ENCODE measurements around the gene DNAJB8.

DNA sequence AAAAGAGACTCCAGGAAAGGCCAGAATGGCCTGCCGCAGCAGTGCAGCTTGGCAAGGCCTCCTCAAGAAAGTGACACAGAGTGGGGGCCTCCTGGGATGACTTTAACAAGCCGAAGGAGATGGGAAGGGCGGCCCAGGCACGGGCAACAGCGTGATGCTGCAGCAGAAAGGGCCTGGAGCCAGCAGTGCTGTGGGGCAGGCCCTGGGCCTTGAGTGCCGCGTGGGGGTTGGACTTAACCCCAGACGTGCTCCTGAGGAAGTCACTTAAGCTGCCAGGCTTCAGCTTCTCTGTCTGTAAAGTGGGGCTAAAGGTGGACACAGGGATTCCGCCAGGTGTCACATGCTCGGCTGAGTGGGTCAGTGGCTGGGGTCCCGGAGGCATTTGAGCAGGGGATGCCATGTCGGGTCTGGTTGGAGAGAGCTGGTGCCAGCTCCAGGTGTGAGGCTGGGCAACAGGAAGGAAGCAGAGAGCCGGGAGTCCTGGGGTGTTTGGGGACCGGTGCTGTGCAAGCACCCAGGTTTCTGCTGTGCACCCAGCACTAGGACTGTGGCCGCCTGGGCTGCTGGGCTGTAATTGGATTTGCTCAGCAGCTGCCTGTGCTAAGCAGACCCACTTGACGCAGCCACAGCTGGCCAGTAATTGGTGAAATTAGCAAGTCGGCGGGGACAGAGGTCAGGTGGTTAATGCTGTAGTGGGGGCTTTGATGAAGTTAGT, 7.8 kb downstream of the DNAJB8 start:
- TF ChIP-seq BHLHE40 (IDR thresholded peaks at IDR 0.05; ENCODE audit: borderline replicate concordance) (no peak), LEF1 (IDR thresholded peaks at IDR 0.05; ENCODE audit: borderline replicate concordance) (no peak), FOXK2 (IDR thresholded peaks at IDR 0.05) (no peak), ELF4 (IDR thresholded peaks at IDR 0.05) (no peak), ZNF384 (IDR thresholded peaks at IDR 0.05) (no peak)
